IPS-20b (cell line): ENCODE results near the gene CD99.

Experiments used
- H3K27ac ChIP-seq: one replicate; pipeline ENCODE4 v1.5.1; 2013; ENCODE audit warnings: low read length
- H3K27me3 ChIP-seq: 2 replicates; pipeline ENCODE4 v1.6.1; 2013; ENCODE audit warnings: mild to moderate bottlenecking, low read length, inconsistent platforms; ENCODE audit not compliant: insufficient read depth
- H3K36me3 ChIP-seq: 2 replicates; pipeline ENCODE4 v1.6.1; 2013; ENCODE audit warnings: low read depth, mild to moderate bottlenecking, inconsistent platforms, low read length, moderate library complexity; ENCODE audit not compliant: insufficient read depth
- H3K4me1 ChIP-seq: 2 replicates; pipeline ENCODE4 v1.6.1; 2013; ENCODE audit warnings: mild to moderate bottlenecking, control low read depth, inconsistent platforms, low read length, moderate library complexity; ENCODE audit not compliant: insufficient read depth
- H3K4me3 ChIP-seq: 2 replicates; pipeline ENCODE4 v1.5.1; 2013; ENCODE audit warnings: mild to moderate bottlenecking, low read length, inconsistent platforms
- H3K9ac ChIP-seq: 2 replicates; pipeline ENCODE4 v1.6.1; 2013; ENCODE audit warnings: low read depth, mild to moderate bottlenecking, inconsistent platforms, low read length, moderate library complexity
- H3K9me3 ChIP-seq: 2 replicates; pipeline ENCODE4 v1.6.1; 2013; ENCODE audit warnings: mild to moderate bottlenecking, low read depth, low read length, inconsistent platforms; ENCODE audit not compliant: insufficient read depth

Gene CD99

GRCh38 chrX:2784026-2784425 lies 92.9 kb downstream of the CD99 start:
- Histone ChIP-seq H3K27me3 (no peaks in the 10 kb centered on the region), H3K9ac (no peak overlapping the region), H3K36me3 (no peaks in the 10 kb centered on the region), H3K4me3 (no peak overlapping the region), H3K9me3 (no peaks in the 10 kb centered on the region), H3K4me1 (peaks cover 18% of the 10 kb centered on the region), H3K27ac (no peak overlapping the region)

GRCh38 chrX:2785538-2785937 lies 94.4 kb downstream of the CD99 start:
- Histone ChIP-seq H3K27ac (no peak overlapping the region), H3K9me3 (no peaks in the 10 kb centered on the region), H3K4me3 (no peak overlapping the region), H3K4me1 (peaks cover 18% of the 10 kb centered on the region), H3K9ac (no peak overlapping the region), H3K36me3 (no peaks in the 10 kb centered on the region), H3K27me3 (no peaks in the 10 kb centered on the region)

GRCh38 chrX:2788980-2789379 lies 97.9 kb downstream of the CD99 start:
- Histone ChIP-seq H3K27ac (no peak overlapping the region), H3K27me3 (no peaks in the 10 kb centered on the region), H3K9ac (no peak overlapping the region), H3K9me3 (no peaks in the 10 kb centered on the region), H3K4me3 (no peak overlapping the region), H3K4me1 (peaks cover 7% of the 10 kb centered on the region), H3K36me3 (no peaks in the 10 kb centered on the region)

GRCh38 chrX:2789569-2789968 lies 98.5 kb downstream of the CD99 start:
- H3K4me3 ChIP-seq, result no peak overlapping the region
- no peak overlapping the region for H3K9ac ChIP-seq
- no peaks in the 10 kb centered on the region for H3K36me3 ChIP-seq
- H3K4me1 ChIP-seq, result peaks cover 6% of the 10 kb centered on the region
- no peak overlapping the region for H3K27ac ChIP-seq
- H3K9me3 ChIP-seq, result no peaks in the 10 kb centered on the region
- no peaks in the 10 kb centered on the region for H3K27me3 ChIP-seq
